GM13976 (cell line): ENCODE results near the gene BFSP2.

Experiments used
- DNase-seq: peaks from one replicate; pipeline ENCODE4 v3.0.0; 2012; ENCODE audit warnings: low spot score
- CTCF ChIP-seq: IDR thresholded peaks from 2 replicates; pipeline ENCODE4 v1.5.1; 2012; ENCODE audit warnings: borderline replicate concordance, mild to moderate bottlenecking; ENCODE audit not compliant: insufficient read depth; ENCODE audit errors: extremely low read depth, missing control alignments, control extremely low read depth
- in situ Hi-C: fragments of 300-500 bp; cut with MboI; formaldehyde crosslinking; loops from one replicate; pipeline ENCODE4 v1.12.0; 2022; ENCODE audit warnings: low sequenced_read_pairs, mixed read lengths, inconsistent platforms; ENCODE audit not compliant: unreplicated experiment

Gene BFSP2

GRCh38 chr3:133424937-133425869, 25.3 kb downstream of the BFSP2 start:
- TF ChIP-seq CTCF, result no peak
- in situ Hi-C loops, result no loop called here
- DNase-seq, result no peak

- in situ Hi-C loops, result no loop called here
- TF ChIP-seq CTCF, result no peak
- DNase-seq, result no peak
Observed at GRCh38 chr3:133425898-133426297, 26.0 kb downstream of the BFSP2 start.

GRCh38 chr3:133426721-133427120, 26.9 kb downstream of the BFSP2 start:
- TF ChIP-seq CTCF, result no peak
- DNase-seq, result no peak
- in situ Hi-C loops, result no loop called here

- in situ Hi-C loops, result no loop called here
- TF ChIP-seq CTCF, result no peak
Observed at GRCh38 chr3:133428552-133428951, 28.7 kb downstream of the BFSP2 start.

GRCh38 chr3:133429063-133429462, 29.2 kb downstream of the BFSP2 start:
- no peak for DNase-seq
- in situ Hi-C loops, result no loop called here
- no peak for TF ChIP-seq CTCF

More at GRCh38 chr3:133428552-133428951, 28.7 kb downstream of the BFSP2 start:
- no peak for DNase-seq

- DNase-seq, result no peak
- TF ChIP-seq CTCF, result no peak
- in situ Hi-C loops, result no loop called here
Observed at GRCh38 chr3:133439563-133439962, 39.7 kb downstream of the BFSP2 start.
